DND-41 (cell line): Measurements from ENCODE around the gene CAND1.
"Not testable (repeated sequence)": the region's sequence is repeated elsewhere in the genome, so short reads cannot be mapped to it uniquely, and the experiment has no call there.

Experiments
- ATAC-seq: fragments of 200-7000 bp; cut with Tn5 transposase; 3 replicates; pipeline ENCODE4 v1.9.1; 2021; ENCODE audit warnings: low read depth; ENCODE audit not compliant: insufficient read depth
- DNase-seq: peaks from one replicate; pipeline ENCODE4 v3.0.0-alpha.2; 2020
- H2AFZ ChIP-seq: 2 replicates; pipeline ENCODE4 v1.6.0; 2012; ENCODE audit warnings: low read depth, low read length
- H3K27ac ChIP-seq: 2 replicates; pipeline ENCODE4 v1.5.1; 2012; ENCODE audit warnings: low read length, inconsistent platforms
- H3K27me3 ChIP-seq: fragments of 200-600 bp; sonication (generic); 2 replicates; pipeline ENCODE4 v1.6.0; 2012; ENCODE audit warnings: low read length, mild to moderate bottlenecking, inconsistent platforms; ENCODE audit not compliant: insufficient read depth, poor library complexity
- H3K36me3 ChIP-seq: 2 replicates; pipeline ENCODE4 v1.5.1; 2012; ENCODE audit warnings: low read length, inconsistent platforms; ENCODE audit not compliant: insufficient read depth
- H3K4me1 ChIP-seq: 2 replicates; pipeline ENCODE4 v1.5.1; 2012; ENCODE audit warnings: mild to moderate bottlenecking, low read length; ENCODE audit not compliant: insufficient read depth
- H3K4me2 ChIP-seq: 2 replicates; pipeline ENCODE4 v1.6.0; 2012; ENCODE audit warnings: mild to moderate bottlenecking, moderate library complexity, low read length, inconsistent platforms; ENCODE audit not compliant: insufficient read depth
- H3K4me3 ChIP-seq, 2 experiments: fragments of 200-600 bp in 1 of 2; shearing (Covaris generic) in 1 of 2; 2 replicates each; pipeline ENCODE4 v1.5.1; 2012 to 2016; ENCODE audit warnings: inconsistent platforms in 2 of 2, low read length in 2 of 2, mild to moderate bottlenecking in 2 of 2, low read depth in 1 of 2, moderate library complexity in 1 of 2
- H3K79me2 ChIP-seq: 2 replicates; pipeline ENCODE4 v1.6.0; 2012; ENCODE audit warnings: low read length, inconsistent platforms; ENCODE audit not compliant: insufficient read depth
- H3K9ac ChIP-seq: 2 replicates; pipeline ENCODE4 v1.6.0; 2012; ENCODE audit warnings: low read depth, mild to moderate bottlenecking, inconsistent platforms, low read length, moderate library complexity
- H3K9me3 ChIP-seq: 2 replicates; pipeline ENCODE4 v1.5.1; 2012; ENCODE audit warnings: low read length, moderate library complexity, mild to moderate bottlenecking, inconsistent platforms; ENCODE audit not compliant: insufficient read depth, severe bottlenecking
- H4K20me1 ChIP-seq: 2 replicates; pipeline ENCODE4 v1.6.0; 2012; ENCODE audit warnings: low read length; ENCODE audit not compliant: insufficient read depth
- EZH2 ChIP-seq: IDR thresholded peaks from 3 replicates; pipeline ENCODE4 v1.6.1; 2012; ENCODE audit warnings: borderline replicate concordance, low read depth, mild to moderate bottlenecking, moderate library complexity, low read length, inconsistent platforms; ENCODE audit not compliant: severe bottlenecking
- TF ChIP-seq, protein P1 (sequence below): IDR thresholded peaks from 2 replicates; pipeline ENCODE4 v1.5.1; 2012; ENCODE audit warnings: borderline replicate concordance, low read length, moderate library complexity, mild to moderate bottlenecking; ENCODE audit not compliant: poor library complexity, severe bottlenecking; ENCODE audit errors: extremely low read depth

Gene CAND1

GRCh38 chr12:67338426-67338825 lies 69.3 kb downstream of the CAND1 start:
- H2AFZ ChIP-seq: no peak overlapping the region
- H3K4me3 ChIP-seq: no peak overlapping the region
- no peaks in the 10 kb centered on the region for H4K20me1 ChIP-seq
- H3K27ac ChIP-seq: no peak overlapping the region
- no peaks in the 10 kb centered on the region for H3K27me3 ChIP-seq
- TF ChIP-seq, protein P1, sequence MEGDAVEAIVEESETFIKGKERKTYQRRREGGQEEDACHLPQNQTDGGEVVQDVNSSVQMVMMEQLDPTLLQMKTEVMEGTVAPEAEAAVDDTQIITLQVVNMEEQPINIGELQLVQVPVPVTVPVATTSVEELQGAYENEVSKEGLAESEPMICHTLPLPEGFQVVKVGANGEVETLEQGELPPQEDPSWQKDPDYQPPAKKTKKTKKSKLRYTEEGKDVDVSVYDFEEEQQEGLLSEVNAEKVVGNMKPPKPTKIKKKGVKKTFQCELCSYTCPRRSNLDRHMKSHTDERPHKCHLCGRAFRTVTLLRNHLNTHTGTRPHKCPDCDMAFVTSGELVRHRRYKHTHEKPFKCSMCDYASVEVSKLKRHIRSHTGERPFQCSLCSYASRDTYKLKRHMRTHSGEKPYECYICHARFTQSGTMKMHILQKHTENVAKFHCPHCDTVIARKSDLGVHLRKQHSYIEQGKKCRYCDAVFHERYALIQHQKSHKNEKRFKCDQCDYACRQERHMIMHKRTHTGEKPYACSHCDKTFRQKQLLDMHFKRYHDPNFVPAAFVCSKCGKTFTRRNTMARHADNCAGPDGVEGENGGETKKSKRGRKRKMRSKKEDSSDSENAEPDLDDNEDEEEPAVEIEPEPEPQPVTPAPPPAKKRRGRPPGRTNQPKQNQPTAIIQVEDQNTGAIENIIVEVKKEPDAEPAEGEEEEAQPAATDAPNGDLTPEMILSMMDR: no peak
- TF ChIP-seq EZH2: no peak
- no peaks in the 10 kb centered on the region for H3K4me1 ChIP-seq
- no peak overlapping the region for H3K9ac ChIP-seq
- peaks cover 12% of the 10 kb centered on the region for H3K9me3 ChIP-seq
- DNase-seq (no peak), ATAC-seq (no peak)
- H3K4me2 ChIP-seq: no peak overlapping the region
- no peaks in the 10 kb centered on the region for H3K79me2 ChIP-seq
- no peaks in the 10 kb centered on the region for H3K36me3 ChIP-seq

DNA sequence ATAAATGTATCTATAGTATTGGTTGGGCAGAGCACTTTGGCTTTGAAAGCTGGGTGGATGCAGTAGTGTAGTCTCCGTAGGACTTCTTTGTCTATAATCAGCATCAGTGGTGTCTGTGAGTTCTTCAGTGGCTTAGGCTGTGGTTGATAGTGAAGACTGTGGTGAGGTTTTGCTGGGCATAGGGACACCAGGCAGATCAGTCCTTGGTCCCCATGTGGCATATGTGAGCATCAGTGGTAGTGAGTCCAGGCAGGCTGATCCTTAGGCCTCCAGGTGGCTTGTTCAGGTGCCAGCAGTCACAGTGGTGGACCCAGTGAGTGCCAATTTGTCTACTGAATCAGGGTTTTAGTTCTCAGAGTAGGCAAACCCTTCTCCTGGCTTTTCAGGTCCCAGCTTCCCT lies 70.4 kb downstream of the CAND1 start:
- no peak for TF ChIP-seq EZH2
- TF ChIP-seq, protein P1: no peak
- ATAC-seq (no peak), DNase-seq (no peak)
- H3K9ac ChIP-seq: no peak overlapping the region
- H3K9me3 ChIP-seq: peaks cover 12% of the 10 kb centered on the region
- no peaks in the 10 kb centered on the region for H3K27me3 ChIP-seq
- H3K36me3 ChIP-seq: no peaks in the 10 kb centered on the region
- no peak overlapping the region for H3K27ac ChIP-seq
- no peak overlapping the region for H2AFZ ChIP-seq
- no peak overlapping the region for H3K4me2 ChIP-seq
- no peaks in the 10 kb centered on the region for H4K20me1 ChIP-seq
- H3K4me1 ChIP-seq: no peaks in the 10 kb centered on the region
- no peak overlapping the region for H3K4me3 ChIP-seq
- no peaks in the 10 kb centered on the region for H3K79me2 ChIP-seq

- not testable (repeated sequence) for H3K4me3 ChIP-seq, H3K79me2 ChIP-seq, H3K36me3 ChIP-seq, ATAC-seq, H2AFZ ChIP-seq, H3K27ac ChIP-seq, H4K20me1 ChIP-seq, H3K27me3 ChIP-seq, H3K4me1 ChIP-seq, H3K4me2 ChIP-seq, DNase-seq, H3K9ac ChIP-seq
- H3K9me3 ChIP-seq: peaks cover 12% of the 10 kb centered on the region
Measured at GRCh38 chr12:67341086-67341485, 71.9 kb downstream of the CAND1 start.

DNA sequence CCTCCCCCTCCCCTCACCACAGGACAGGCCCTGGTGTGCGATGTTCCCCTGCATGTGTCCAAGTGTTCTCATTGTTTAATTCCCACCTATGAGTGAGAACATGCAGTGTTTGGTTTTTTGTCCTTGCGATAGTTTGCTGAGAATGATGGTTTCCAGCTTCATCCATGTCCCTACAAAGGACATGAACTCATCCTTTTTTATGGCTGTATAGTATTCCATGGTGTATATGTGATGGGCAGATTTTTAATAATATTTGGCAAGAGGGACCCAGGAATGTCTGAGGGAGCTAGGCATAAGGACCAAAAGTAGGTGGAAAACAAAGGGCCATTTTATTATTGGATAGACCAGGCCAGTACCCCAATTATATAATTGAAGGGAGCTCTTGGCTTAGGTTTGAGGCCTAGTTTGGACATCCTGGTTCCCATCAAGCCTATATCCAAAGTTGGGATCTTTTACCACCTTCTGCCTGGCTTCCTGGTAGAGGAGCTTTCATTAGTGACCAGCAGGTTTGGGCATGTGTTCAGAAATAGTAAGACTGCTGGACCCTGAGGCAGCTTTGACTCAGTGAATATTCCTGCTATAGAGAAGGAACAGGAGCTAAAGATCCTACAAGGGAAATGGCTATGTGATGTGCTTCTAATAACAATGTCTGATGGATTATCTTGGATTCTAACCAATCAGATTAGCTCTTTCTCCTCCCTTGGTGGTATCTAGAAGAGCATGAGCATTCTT lies 76.0 kb downstream of the CAND1 start:
- Histone ChIP-seq H3K4me3 (no peak overlapping the region), H3K79me2 (no peaks in the 10 kb centered on the region), H3K4me2 (no peak overlapping the region), H3K9ac (no peak overlapping the region), H3K9me3 (no peaks in the 10 kb centered on the region), H3K36me3 (no peaks in the 10 kb centered on the region), H3K4me1 (no peaks in the 10 kb centered on the region), H3K27me3 (no peaks in the 10 kb centered on the region), H4K20me1 (no peaks in the 10 kb centered on the region), H3K27ac (no peak overlapping the region), H2AFZ (no peak overlapping the region)
- TF ChIP-seq EZH2: no peak
- TF ChIP-seq, protein P1: no peak
- ATAC-seq (no peak), DNase-seq (no peak)
